ENCODE data around the gene UCK2.

The UCK2 gene

GRCh38 chr1:165904948-165905347 is 77.5 kb downstream of the UCK2 start:
- Histone ChIP-seq H3K27me3 (no peaks in the 10 kb centered on the region), H3K4me2 (no peak overlapping the region), H3K9ac (no peak overlapping the region), H4K20me1 (peaks cover 49% of the 10 kb centered on the region), H3K9me3 (no peaks in the 10 kb centered on the region), H3K27ac (no peak overlapping the region), H3K4me3 (no peak overlapping the region), H3K36me3 (peaks cover 89% of the 10 kb centered on the region), H3K4me1 (peaks cover 28% of the 10 kb centered on the region)
- TF ChIP-seq Cebpa-rat (IDR thresholded peaks at IDR 0.05): no peak

GRCh38 chr1:165905853-165906252 is 78.4 kb downstream of the UCK2 start:
- no peaks in the 10 kb centered on the region for H3K27me3 ChIP-seq
- no peak for TF ChIP-seq Cebpa-rat (IDR thresholded peaks at IDR 0.05)
- peaks cover 48% of the 10 kb centered on the region for H4K20me1 ChIP-seq
- H3K4me2 ChIP-seq: no peak overlapping the region
- H3K4me3 ChIP-seq: no peak overlapping the region
- H3K9me3 ChIP-seq: no peaks in the 10 kb centered on the region
- H3K36me3 ChIP-seq: peaks cover 98% of the 10 kb centered on the region
- no peak overlapping the region for H3K9ac ChIP-seq
- peaks cover 19% of the 10 kb centered on the region for H3K4me1 ChIP-seq
- H3K27ac ChIP-seq: no peak overlapping the region

GRCh38 chr1:165907256-165907857 is 79.9 kb downstream of the UCK2 start:
- no peak overlapping the region for H3K4me2 ChIP-seq
- H3K9me3 ChIP-seq: no peaks in the 10 kb centered on the region
- peaks cover 46% of the 10 kb centered on the region for H4K20me1 ChIP-seq
- H3K27ac ChIP-seq: no peak overlapping the region
- TF ChIP-seq Cebpa-rat (IDR thresholded peaks at IDR 0.05): no peak
- H3K27me3 ChIP-seq: no peaks in the 10 kb centered on the region
- peaks cover 12% of the 10 kb centered on the region for H3K4me1 ChIP-seq
- H3K36me3 ChIP-seq: peaks cover 93% of the 10 kb centered on the region
- H3K4me3 ChIP-seq: no peak overlapping the region
- H3K9ac ChIP-seq: no peak overlapping the region

GRCh38 chr1:165910764-165911421 is 83.5 kb downstream of the UCK2 start:
- Histone ChIP-seq H3K4me3 (no peak overlapping the region), H3K4me1 (peaks cover 12% of the 10 kb centered on the region), H3K27me3 (no peaks in the 10 kb centered on the region), H3K36me3 (peaks cover 58% of the 10 kb centered on the region), H3K9me3 (no peaks in the 10 kb centered on the region), H3K4me2 (no peak overlapping the region), H3K27ac (no peak overlapping the region), H4K20me1 (peaks cover 30% of the 10 kb centered on the region; the same call in 1 of the 2 replicates), H3K9ac (no peak overlapping the region)
- TF ChIP-seq Cebpa-rat (IDR thresholded peaks at IDR 0.05): no peak

- H3K4me2 ChIP-seq: no peak overlapping the region
- no peak overlapping the region for H3K4me3 ChIP-seq
- H4K20me1 ChIP-seq: 0 out of 2 replicates have a peak, but pooled peaks cover 30% of the 10 kb centered on the region
- peaks cover 49% of the 10 kb centered on the region for H3K36me3 ChIP-seq
- peaks cover 9% of the 10 kb centered on the region for H3K4me1 ChIP-seq
- H3K27me3 ChIP-seq: no peaks in the 10 kb centered on the region
- no peak overlapping the region for H3K27ac ChIP-seq
- H3K9me3 ChIP-seq: no peaks in the 10 kb centered on the region
- no peak for TF ChIP-seq Cebpa-rat (IDR thresholded peaks at IDR 0.05)
- no peak overlapping the region for H3K9ac ChIP-seq
These were observed 84.3 kb downstream of the UCK2 start for GRCh38 chr1:165911609-165912281.

GRCh38 chr1:165912638-165913037 is 85.2 kb downstream of the UCK2 start:
- H3K9ac ChIP-seq: no peak overlapping the region
- no peak overlapping the region for H3K4me3 ChIP-seq
- no peak overlapping the region for H3K4me2 ChIP-seq
- no peak for TF ChIP-seq Cebpa-rat (IDR thresholded peaks at IDR 0.05)
- H3K27ac ChIP-seq: no peak overlapping the region
- H4K20me1 ChIP-seq: 0 out of 2 replicates have a peak, but pooled peaks cover 30% of the 10 kb centered on the region
- no peaks in the 10 kb centered on the region for H3K27me3 ChIP-seq
- no peaks in the 10 kb centered on the region for H3K4me1 ChIP-seq
- no peaks in the 10 kb centered on the region for H3K9me3 ChIP-seq
- H3K36me3 ChIP-seq: peaks cover 40% of the 10 kb centered on the region

GRCh38 chr1:165914136-165914798 is 86.9 kb downstream of the UCK2 start:
- no peaks in the 10 kb centered on the region for H3K4me1 ChIP-seq
- H3K9ac ChIP-seq: no peak overlapping the region
- TF ChIP-seq Cebpa-rat (IDR thresholded peaks at IDR 0.05): no peak

GRCh38 chr1:165915480-165915879 is 88.1 kb downstream of the UCK2 start:
- no peaks in the 10 kb centered on the region for H3K4me1 ChIP-seq

More at GRCh38 chr1:165914136-165914798, 86.9 kb downstream of the UCK2 start:
- no peak overlapping the region for H3K27ac ChIP-seq
- H3K4me2 ChIP-seq: no peak overlapping the region
- H3K27me3 ChIP-seq: no peaks in the 10 kb centered on the region
- 0 out of 2 replicates have a peak, but pooled peaks cover 25% of the 10 kb centered on the region for H4K20me1 ChIP-seq
- peaks cover 24% of the 10 kb centered on the region for H3K36me3 ChIP-seq
- H3K9me3 ChIP-seq: no peaks in the 10 kb centered on the region
- H3K4me3 ChIP-seq: no peak overlapping the region

GRCh38 chr1:165915932-165916348 is 88.5 kb downstream of the UCK2 start:
- H3K27me3 ChIP-seq: no peaks in the 10 kb centered on the region
- H4K20me1 ChIP-seq: 0 out of 2 replicates have a peak, but pooled peaks cover 12% of the 10 kb centered on the region
- H3K9me3 ChIP-seq: no peaks in the 10 kb centered on the region
- H3K4me3 ChIP-seq: no peak overlapping the region
- H3K36me3 ChIP-seq: peaks cover 7% of the 10 kb centered on the region
- no peak for TF ChIP-seq Cebpa-rat (IDR thresholded peaks at IDR 0.05)
- H3K27ac ChIP-seq: no peak overlapping the region
- no peaks in the 10 kb centered on the region for H3K4me1 ChIP-seq
- no peak overlapping the region for H3K4me2 ChIP-seq
- H3K9ac ChIP-seq: no peak overlapping the region

More at GRCh38 chr1:165915480-165915879, 88.1 kb downstream of the UCK2 start:
- Histone ChIP-seq H4K20me1 (0 out of 2 replicates have a peak, but pooled peaks cover 16% of the 10 kb centered on the region), H3K27me3 (no peaks in the 10 kb centered on the region), H3K9ac (no peak overlapping the region), H3K4me2 (no peak overlapping the region), H3K27ac (no peak overlapping the region), H3K36me3 (peaks cover 12% of the 10 kb centered on the region), H3K4me3 (no peak overlapping the region), H3K9me3 (no peaks in the 10 kb centered on the region)
- TF ChIP-seq Cebpa-rat (IDR thresholded peaks at IDR 0.05): no peak

All from BLaER1 (cell line).